Stimulated activated CD8-positive, alpha-beta memory T cell treated with anti-CD3 and anti-CD28 coated beads, Interleukin-2, amount 100 ng/mL, for 1 hour (primary cell): Measurements from ENCODE around the gene XPR1.
"Not testable (repeated sequence)": the region's sequence is repeated elsewhere in the genome, so short reads cannot be mapped to it uniquely, and the experiment has no call there.

Experiments used
- DNase-seq, 2 donors: peaks; one replicate each; pipeline ENCODE4 v3.0.0-alpha.2; 2020; ENCODE audit warnings: low read depth in 2 of 2

The XPR1 gene

DNA sequence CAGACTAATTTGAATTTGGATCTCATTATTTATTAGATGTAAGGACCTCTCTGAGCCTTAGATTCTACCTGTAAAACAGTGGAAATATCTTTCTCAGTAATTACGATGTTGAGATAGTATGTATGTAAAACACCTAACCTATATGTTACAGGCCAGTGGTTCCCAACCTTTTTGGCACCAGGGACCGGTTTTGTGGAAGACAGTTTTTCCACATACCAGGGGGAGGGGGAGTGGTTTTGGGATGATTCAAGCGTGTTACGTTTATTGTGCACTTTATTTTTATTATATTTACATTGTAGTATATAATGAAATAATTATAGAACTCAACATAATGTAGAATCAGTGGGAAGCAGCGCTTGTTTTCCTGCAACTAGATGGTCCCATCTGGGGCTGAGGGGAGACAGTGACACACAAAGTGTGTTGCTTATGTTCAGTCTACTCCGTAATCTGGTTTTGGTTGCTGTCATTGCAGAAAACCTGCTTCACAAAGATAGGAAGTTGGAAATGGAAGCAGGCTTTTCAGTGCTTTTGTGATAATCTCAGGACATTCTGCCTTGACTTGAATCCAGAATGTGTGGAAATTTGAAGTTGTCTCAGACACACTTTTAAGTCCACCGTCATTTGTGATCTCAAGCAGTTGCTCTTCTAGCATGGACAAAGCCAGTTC lies 12.8 kb downstream of the XPR1 start:
- no peak for DNase-seq

DNA sequence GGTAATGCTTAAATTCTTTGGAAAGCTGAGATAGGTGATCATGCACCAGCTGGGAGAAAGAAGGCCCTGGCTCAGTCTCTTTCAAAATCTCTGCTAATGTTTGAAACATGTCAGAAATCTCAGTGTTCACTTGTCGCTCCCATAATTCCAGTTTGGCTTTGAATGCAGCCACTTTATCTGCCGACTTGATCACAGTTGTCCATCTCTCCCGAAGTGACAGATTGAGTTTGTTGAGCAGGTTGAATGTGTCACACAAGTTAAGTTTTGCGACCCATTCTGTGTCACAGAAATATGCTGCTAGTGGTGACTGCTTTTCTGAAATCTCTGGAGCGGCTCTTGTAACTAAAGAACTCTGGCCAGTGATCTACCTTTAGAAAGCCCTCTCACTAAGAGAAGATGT lies 13.4 kb downstream of the XPR1 start:
- DNase-seq = not testable (repeated sequence)

DNA sequence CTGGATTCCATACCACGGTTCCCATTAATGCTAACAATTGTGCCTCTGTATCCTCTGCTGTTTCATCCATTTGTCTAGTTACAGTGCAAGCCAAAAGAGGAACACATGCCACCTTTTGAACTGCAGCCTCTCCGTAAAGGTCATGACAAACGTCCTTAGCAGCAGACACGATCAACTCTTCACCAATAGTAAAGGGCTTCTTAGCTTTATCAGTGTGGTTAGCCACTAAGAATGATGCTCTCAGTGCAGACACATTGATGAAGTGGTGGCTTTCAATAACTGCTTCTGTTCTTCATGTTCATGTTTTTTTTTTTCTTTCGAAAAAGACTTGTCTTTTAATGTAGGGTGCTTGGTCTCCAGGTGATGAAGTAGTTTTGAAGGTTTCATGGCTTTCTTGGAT lies 14.3 kb downstream of the XPR1 start:
- no peak for DNase-seq

DNA sequence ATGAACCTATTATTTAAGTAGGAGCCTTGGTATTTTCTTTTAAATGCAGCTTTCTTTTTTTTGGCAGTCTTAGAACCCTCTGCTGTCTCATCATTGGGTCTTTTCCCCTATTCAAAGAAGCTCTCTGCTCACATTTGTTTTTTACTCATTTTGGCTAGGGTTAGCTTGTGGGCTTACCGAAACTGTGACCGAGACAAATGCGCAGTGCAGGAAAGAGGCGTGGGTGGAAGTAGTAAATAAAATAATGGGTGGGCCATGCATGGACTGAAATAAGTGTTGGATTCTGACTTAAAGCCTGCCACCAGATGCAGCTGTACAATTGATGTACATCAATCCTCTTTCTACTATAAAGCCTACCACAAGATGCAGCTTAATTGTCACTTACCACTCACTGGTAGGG lies 14.7 kb downstream of the XPR1 start:
- no peak for DNase-seq

DNA sequence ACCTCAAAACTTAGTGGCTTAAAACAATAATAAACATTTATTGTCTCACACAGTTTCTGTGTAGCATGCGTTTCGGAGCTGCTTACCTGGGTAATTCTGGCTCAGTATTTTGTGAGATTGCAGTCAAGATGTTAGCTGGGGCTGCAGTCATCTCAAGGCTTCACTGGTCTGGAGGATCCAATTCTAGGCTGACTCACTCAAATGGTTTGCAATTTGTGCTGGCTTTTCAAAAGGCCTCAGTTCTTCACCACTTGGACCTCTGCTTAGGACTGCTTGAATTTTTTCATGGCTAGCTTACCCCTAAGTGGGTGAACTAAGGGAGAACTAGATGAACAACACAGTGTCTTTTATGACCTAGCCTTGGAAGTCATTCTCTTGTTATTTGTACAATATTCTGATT lies 21.0 kb downstream of the XPR1 start:
- no peak for DNase-seq

DNA sequence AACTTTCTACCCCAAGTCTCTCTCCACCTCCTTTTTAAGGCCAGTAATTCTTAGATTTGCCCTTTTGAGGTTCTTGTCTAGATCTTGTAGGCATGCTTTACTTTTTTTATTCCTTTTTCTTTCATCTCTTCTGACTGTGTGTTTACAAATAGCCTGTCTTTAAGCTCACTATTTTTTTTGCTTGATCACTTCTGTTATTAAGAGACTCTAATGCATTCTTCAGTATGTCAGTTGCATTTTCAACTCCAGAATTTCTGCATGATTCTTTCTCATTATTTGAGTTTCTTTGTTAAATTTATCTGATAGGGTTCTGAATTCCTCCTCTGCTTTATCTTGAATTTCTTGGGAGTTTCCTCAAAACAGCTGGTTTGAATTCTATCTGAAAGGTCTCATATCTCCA lies 30.9 kb downstream of the XPR1 start:
- DNase-seq = no peak

DNA sequence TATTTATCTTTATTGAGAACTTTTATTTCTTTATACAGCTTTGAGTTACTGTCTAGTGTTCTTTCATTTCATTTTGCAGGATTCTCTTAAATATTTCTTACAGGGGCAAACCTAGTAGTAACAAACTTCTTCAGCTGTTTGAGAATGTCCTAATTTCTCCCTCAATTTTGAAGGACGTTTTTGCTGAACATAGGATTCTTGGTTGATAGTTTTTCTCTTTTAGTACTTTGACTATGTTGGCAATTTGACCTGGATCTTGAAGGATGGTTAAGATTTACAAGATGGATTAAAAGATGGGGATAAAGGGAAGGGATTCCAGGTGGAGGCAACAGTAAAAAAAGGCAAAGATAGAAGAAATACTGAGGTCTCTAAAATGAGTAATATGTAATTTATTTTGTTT lies 38.9 kb downstream of the XPR1 start:
- no peak for DNase-seq

DNA sequence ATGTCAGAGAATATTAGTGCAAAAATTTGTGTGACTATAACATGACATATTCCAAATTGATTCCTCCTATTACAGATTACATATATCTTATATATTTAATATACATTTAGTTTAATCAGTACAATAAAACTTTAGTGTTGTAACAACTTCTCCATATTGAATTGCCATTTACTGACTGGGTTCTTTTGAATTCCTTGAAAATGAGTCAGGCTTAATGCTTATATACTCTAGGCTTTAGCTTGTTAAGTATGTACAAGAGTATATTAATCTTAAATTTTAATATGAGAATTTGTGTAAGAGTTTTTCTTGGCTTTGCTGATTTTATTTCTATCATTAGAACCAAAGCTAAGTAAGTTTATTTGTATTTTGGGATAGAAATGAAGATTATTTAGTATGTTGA lies 40.3 kb downstream of the XPR1 start:
- DNase-seq = no peak

DNA sequence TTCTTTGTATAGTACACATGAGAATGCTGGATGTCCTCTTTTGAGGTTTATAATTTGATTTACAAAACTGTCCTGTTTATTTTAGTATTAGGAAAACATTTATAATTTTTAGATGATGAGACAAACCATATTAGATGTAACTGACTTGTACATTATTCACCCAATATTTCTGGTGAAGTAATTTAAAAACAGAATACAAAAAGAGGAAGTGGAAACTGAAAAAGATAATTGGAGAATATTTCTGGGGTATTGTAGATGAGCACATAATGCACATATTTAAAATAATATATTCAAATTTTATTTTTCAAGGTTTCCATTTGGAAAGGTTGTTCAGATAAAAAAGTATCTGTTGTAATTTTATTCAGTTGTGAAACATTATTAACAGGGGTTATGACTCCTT lies 40.7 kb downstream of the XPR1 start:
- DNase-seq = no peak

DNA sequence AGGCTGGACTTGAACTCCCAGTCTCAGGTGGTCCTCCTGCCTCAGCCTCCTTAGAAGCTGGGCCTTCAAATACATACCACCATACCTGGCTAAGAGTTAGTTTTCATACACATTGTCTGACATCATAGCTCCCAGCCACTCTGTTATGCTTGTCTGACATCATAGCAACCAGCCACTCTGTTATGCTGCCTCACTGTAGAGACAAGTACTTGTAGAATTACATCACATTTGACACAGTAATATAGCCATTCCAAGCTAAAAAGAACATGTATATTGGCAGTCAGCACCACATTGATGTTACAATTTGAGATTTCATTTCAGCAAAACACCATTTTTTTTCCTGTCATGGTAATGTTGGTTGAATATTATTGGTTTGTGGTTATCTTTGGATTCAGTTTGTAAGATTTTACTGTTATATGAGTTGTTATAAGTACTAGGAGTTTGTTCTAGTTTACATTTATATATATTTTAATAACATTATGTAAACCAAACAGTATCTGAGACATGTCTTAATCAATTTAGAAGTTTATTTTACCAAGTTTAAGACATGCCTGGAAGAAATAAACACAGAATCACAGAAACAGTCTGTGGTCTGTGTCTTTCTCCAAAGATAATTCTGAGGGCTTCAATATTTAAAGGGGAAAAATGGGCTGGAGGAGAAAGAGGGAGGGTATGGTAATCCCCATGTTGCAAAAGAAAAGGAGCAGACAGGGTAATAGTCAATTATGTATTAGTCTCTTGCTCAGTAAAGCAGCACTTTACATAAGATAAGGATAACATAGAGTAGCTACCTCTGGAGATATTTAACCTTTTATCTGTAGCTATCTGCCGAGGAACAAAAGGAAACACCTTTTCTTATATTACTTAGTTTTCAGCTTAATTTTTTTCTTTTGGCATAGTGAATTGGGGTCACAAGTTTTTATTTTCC lies 43.0 kb downstream of the XPR1 start:
- no peak for DNase-seq

DNA sequence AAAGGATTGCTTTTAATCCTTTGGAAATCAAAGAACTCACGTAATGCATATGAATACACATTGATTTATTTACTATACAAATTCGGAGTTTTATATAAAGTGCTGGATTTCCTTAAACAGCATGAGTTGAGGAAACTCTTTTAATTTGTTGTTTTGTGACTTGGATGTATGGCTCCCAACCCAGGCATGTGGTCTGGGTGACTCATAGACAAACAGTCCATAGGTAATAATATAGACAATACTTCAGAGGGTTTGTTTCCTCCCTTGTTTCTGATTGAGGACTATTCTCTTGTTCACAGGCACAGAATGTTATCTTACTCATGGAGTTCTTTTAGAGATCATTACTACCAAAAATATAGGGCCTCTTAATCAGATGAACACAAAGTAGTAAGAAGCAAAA lies 43.8 kb downstream of the XPR1 start:
- DNase-seq = no peak

DNA sequence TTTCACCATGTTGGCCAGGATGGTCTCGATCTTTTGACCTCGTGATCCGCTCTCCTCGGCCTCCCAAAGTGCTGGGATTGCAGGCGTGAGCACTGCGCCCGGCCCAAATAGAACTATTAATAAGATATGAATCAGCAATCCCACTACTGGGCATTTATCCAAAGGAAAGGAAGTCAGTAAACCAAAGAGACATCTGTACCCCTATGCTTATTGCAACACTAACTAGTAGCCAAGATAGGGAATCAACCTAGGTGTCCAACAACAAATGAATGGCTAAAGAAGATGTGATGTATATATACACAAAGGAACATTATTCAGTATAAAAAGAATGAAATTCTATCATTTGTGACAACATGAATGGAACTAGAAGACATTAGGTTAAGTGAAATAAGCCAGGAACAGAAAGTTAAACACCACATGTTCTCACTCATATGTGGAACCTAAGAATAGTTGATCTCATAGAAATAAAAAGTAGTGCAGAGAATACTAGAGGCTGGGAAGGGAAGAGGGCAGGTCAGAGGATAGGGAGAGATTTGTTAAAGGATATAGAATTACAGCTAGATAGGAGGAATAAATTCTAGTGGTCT lies 48.8 kb downstream of the XPR1 start:
- no peak for DNase-seq

DNA sequence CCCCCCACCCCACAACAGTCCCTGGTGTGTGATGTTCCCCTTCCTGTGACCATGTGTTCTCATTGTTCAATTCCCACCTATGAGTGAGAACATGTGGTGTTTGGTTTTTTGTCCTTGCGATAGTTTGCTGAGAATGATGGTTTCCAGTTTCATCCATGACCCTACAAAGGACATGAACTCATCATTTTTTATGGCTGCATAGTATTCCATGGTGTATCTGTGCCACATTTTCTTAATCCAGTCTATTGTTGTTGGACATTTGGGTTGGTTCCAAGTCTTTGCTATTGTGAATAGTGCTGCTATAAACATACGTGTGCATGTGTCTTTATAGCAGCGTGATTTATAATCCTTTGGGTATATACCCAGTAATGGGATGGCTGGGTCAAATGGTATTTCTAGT lies 51.3 kb downstream of the XPR1 start:
- not testable (repeated sequence) for DNase-seq

DNA sequence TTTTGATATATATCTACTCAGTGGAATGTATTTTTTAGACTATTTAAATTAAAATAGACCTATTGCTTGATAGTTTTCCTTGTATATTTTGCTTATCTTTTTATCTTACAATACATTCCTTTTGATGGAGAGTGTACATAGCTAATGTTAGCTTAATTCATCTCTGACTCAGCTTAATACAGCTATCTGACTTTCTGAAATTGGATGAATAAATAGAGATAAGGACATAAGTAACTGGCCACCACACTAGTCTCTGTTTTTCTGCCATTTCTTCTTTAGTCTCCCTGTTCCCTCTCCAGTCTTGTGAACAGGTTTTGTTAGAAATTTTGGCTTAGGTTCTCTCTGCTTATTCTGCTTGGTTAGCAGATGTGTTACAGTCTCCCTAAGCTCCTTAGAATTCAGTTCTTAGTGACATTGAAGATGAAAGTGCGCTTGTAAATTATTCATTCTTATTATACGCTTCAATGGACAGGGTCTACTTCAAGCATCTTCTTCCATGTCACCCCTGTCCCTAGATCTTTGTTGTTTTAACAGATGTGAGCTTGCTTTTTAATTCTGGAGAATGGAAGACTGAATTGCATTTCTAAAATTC lies 59.6 kb downstream of the XPR1 start:
- DNase-seq = no peak

DNA sequence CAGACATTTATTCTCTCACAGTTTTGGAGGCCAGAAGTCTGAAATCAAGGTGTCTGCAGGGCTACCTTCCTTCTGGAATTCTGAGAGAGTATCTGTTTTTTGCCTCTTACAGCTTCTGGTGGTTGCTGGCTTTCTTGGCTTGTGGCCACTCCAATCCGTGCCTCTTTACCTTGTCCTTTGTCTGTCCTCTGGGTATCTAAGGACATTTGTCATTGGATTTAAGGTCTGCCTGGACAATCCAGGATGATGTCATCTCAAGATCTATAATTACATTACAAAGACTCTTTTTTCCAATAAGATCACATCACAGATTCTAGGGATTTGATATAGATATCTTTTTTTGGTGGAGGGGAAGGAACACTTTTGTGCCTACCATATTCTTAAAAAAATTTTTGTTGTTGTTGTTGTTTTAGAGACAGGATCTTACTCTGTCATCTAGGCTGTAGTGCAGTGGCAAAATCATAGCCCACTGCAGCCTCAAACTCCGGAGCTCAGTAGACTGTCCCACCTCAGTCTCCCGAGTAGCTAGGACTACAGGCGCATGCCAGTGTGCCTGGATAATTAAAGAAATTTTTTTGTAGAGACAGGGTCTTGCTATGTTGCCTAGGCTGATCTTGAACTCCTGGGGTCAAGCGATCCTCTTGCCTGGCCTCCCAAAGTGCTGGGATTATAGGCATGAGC lies 61.9 kb downstream of the XPR1 start:
- no peak for DNase-seq

DNA sequence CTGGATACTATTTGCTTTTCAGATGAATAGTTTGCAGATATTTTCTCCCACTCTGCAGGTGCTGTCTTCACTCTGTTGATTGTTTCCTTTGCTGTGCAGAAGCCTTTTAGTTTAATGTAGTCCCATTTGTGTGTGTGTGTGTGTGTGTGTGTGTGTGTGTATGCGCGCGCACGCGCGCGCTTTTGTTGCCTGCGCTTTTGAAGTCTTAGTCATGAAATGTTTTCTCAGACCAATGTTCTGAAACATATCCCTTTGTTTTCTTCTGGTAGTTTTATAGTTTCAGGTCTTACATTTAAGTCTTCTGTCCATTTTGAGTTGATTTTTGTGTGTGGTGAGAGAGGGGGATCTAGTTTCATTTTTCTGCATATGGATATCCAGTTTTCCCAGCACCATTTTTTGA lies 63.5 kb downstream of the XPR1 start:
- no peak for DNase-seq

DNA sequence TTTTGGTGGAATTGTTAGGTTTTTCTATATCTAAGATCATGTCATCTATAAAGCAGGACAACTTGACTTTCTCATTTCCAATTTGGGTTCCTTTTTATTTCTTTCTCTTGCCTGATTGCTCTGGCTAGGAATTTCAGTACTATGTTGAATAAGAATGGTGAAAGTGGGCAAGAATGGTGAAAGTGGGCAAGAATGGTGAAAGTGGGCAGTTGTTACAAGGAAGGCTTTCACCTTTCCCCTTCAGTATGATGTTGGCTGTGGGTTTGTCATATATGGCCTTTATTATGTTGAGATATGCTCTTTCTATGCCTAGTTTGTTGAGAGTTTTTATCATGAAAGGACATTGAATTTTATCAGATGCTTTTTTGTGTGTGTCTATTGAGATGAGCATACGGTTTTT lies 64.5 kb downstream of the XPR1 start:
- DNase-seq = no peak

DNA sequence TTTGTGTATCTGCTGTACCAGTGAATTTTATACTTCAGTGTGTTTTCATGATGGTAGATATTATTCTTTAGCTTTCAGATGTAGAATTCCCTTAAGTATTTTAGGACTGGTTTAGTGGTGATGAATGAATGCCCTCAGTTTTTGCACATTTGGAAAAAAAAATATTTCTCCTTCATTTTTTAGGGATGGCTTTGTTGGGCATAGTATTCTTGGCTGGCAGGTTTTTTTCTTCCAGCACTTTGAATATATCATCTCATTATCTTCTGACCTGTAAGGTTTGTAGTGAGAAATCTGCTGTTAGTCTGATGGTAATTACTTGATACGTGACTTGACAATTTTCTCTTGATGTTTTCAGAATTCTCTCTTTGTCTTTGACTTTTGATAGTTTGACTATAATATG lies 66.8 kb downstream of the XPR1 start:
- no peak for DNase-seq

DNA sequence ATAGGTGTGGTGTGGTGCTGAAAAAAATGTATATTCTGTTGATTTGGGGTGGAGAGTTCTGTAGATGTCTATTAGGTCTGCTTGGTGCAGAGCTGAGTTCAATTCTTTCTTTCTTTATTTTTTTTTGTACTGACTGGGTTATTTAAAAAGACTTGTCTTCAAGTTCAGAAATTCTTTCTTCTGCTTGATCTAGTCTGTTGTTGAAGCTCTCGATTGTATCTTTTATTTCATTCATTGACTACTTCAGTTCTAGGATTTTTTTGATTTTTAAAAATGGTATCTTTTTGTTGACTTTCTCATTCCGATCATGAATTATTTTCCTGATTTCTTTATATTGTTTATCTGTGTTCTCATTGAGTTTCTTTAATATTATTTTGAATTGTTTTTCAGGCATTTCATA lies 70.6 kb downstream of the XPR1 start:
- not testable (repeated sequence) for DNase-seq

DNA sequence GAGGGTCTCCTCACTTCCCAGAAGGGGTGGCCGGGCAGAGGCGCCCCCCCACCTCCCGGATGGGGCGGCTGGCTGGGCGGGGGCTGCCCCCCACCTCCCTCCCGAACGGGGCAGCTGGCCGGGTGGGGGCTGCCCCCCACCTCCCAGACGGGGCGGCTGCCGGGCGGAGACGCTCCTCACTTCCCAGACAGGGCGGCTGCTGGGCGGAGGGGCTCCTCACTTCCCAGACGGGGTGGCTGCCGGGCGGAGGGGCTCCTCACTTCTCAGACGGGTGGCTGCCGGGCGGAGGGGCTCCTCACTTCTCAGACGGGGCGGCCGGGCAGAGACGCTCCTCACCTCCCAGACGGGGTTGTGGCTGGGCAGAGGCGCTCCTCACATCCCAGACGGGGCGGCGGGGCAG lies 78.9 kb downstream of the XPR1 start:
- DNase-seq = not testable (repeated sequence)

DNA sequence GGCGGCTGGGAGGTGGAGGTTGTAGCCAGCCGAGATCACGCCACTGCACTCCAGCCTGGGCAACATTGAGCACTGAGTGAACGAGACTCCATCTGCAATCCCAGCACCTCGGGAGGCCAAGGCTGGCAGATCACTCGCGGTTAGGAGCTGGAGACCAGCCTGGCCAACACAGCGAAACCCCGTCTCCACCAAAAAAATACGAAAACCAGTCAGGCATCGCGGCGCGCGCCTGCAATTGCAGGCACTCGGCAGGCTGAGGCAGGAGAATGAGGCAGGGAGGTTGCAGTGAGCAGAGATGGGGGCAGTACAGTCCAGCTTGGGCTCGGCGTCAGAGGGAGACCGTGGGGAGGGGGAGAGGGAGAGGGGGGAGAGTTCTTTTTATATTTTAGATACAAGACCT lies 79.4 kb downstream of the XPR1 start:
- not testable (repeated sequence) for DNase-seq

DNA sequence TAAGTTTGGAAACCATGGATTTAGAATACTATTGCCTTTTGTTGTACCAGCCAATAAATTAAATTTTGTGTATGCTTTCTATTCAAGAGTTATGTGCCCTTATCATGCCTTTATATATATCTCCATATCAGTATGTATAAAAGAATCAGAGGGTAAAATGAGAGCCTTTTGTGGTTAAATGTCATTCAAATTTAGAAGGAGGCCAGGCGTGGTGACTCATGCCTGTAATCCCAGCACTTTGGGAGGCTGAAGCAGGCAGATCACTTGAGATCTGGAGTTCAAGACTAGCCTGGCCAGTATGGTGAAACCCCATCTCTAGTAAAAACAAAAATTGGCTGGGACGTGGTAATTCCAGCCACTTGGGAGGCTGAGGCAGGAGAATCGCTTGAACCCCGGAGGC lies 88.9 kb downstream of the XPR1 start:
- no peak for DNase-seq
